ENCODE results near the gene FLOT2.
"Not testable (repeated sequence)": the region's sequence is repeated elsewhere in the genome, so short reads cannot be mapped to it uniquely, and the experiment has no call there.

GRCh38 chr17:28877150-28877711 is 20.3 kb downstream of the FLOT2 start:
- TF ChIP-seq CTCF (IDR thresholded peaks at IDR 0.05); POLR2A (IDR thresholded peaks at IDR 0.05; ENCODE audit: low read depth); POLR2AphosphoS5 (IDR thresholded peaks at IDR 0.05): not testable (repeated sequence)
